NCI-H2107 treated with DMSO at 0.1 percent for 48 hours (cell line): Measurements from ENCODE around the gene NT5DC1.

Experiments used
- DNase-seq: peaks from one replicate; lab custom pipeline; 2025; ENCODE audit not compliant: unreplicated experiment; lab: John Stamatoyannopoulos, UW

Gene NT5DC1

DNA sequence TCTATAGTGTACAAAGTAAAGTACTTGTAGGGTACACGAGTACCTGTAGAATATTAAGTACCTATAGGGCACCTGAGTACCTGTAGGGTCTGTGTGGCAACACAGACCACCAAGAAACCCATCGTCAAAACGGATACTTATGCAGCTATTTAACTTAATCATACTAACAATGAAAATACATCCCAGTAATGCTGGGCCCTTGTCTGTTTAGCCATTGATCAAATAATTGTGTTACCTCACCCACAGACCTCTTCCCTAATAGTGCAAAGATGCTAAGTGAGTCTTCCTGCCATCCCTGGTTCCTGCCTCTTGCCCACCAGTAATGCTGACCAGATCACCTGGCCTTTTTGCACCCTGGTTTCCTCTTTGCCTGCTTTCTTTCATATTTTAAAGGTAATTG lies 32.8 kb downstream of the NT5DC1 start:
- DNase-seq: no peak

DNA sequence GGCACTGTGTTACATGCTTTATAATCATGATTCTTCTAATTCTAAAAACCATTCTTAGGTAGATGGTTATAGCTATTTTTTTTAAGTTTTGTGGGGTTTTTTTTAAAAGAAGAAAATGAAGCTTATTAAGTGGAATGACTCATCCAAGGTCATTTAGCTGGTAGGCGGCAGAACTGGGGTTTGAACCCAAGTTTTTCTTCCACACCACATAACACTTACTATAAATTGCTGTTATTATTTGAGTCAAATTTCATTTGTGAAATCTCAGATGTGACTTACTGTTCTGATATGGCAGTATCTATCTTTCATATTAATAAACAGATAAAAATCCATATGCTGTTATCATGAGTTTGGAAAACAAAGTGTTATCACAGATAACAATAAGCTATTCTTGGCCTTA lies 35.7 kb downstream of the NT5DC1 start:
- no peak for DNase-seq

DNA sequence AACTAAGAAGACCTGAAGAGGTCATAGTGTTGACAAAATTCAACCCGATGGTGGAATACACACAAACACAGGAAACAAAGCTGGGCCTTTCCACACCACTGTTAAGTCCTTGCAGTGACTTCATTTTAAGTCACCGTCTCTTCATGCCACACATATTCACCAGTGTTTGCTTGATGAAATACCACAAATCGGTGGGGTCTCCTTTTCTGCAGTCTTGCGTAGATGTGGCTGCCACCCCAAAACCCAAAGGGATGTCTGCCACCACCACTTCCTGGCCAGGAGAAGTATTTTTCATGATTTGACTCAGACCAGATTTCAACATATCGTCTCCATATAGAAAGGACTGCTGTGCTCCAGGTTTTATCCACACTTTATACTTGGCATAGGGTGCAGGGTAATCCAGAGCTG lies 36.3 kb downstream of the NT5DC1 start:
- no peak for DNase-seq

DNA sequence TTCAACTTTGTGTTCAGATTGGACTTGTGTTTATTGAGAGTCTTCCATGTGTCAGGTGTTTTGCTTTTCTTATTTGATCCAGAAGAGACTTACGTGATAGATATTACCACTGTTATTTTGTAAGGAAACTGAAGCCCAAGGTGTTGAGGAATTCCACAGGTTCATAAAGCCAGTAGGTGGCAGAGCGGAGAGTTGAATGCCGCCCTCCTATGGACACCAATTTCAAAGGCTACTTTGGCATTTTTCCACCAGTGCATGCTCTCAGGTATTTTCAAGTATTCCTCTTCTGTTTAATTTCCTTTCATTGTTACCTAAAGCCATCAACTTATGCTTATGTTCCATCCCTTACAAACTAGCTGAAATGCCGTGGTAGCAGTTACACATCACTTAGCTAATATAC lies 39.3 kb downstream of the NT5DC1 start:
- peak; percentile 6 for DNase-seq

DNA sequence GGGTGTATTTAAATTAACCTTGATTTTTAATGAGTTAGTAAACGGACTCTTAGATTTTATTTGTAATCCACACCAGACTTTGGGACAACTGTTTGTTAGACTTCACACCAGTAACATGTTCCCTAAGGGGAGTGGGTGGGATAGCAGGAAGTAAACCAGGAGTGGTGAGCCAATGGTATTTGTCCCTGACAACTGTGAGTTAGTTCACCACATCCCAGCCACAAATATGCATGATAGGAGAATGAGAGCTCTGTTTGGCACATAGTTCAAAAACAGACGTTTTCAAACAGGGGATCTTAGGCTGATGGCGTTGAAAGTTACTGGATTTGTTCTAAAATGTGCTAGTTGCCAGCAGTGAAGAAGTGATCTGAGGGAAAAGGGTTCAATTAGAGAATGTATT lies 44.0 kb downstream of the NT5DC1 start:
- no peak for DNase-seq

DNA sequence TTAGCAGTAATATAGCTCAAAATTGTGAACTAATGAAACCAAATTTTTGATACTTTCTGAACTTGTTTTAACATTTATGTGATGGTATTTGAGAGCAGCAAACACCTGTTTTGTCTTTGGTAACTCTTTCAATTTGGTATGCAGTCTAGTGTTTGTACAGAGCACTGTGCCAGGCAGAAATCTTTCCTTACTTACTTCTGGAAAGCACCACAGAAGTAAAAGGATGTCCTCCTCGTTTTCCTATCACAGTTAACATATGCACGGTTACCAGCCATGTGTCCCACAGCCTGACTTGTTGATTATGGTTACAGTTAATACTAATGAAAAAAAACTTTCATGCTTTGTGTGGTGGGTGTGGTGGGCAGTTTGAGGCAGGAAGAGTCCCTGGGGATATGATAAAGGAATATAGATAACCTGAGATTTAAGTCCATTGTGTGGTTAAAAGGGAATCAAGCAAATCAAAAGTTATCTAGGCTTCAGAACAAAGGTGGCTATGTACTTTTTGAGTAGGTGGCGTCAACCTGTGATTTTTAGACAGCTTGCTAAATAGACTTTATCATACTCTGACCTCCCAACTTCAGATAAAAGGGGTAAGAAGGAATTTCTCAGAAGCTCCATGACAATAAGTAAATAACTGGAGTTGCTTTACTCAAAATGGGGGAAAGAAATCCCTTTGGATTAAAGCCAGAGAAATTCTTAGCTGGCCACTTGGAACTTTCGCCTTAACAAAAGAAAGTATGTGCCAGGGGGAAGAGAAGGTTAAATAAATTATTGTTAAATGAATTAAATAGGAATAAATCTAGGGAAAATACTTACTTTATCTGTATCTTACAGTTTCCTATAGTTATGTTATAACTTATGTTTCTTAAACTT lies 45.4 kb downstream of the NT5DC1 start:
- DNase-seq: no peak

DNA sequence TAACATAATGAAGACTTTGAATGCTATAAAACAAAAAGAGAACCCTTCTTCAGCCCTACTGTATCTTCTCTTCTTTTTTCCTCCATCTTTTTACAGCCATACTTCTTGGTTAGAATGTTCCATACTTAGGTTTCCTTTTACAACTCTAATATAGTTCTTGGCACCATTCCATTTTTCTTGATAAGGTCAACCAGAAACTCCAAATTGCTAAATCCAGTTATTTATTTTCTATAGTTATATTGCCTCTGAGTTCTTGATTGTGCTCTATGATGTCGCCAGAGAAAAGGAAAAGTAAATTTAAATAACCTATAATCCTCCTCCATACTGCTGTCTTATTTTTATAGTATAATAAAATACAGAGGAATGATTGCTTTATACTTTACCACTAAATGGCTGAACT lies 52.0 kb downstream of the NT5DC1 start:
- DNase-seq: no peak

DNA sequence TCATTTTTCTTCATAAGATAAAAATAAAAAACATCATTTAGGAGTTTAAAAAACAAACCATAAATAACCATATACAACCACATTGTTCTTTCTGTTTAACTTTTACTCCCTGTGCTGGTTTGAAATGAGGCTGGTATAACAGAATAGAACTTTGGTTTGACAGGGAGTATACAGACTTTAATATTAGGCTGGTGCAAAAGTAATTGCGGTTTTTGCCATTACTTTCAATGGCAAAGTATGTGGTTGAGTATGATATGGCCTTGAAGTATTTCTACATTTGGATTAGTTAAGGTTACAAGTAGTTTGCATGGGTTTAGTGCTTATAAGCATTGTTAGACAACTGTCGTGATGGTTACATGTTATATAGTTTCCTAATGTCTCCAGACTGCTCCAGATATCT lies 54.2 kb downstream of the NT5DC1 start:
- no peak for DNase-seq

DNA sequence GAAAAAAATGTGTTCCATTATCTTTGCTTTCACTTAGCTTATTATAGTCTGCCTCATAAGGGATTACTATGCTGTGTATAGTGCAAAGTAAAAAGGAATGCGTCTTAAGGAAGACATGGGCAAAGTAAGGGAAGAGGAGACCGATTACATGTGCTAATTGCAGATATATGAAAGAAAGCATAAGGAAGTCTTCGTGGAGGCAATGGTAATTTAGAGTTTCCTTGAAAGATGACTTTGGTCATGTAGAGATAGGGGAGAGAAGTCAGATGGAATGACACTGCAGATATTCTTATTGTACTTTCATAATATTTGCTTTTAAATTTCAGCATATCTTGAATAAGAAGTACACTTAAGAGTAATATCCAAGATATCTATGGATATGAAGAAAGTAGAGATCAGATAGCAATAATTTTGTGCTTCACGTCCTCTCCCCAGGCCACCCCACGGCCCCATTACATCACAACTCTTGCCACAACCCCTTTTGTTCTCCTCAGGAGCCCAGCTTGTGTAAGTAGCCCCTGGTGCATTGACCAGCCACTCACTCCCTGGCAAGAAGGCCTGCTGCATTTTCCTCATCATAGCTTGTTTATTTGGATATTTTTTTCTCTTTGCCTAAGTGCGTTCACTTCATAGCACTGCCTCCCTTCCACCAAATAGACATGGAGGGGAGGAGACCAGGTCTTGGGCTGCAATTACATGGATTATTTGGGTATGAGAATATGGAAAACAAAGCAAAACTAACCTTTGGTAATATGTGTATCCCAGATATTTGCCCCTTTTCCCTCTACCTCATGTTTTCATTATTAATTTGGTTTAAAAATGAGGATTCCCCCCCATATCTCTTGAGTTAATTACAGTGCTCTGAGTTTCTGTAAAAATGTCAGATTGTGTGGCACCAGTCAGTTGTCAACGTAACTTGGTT lies 56.0 kb downstream of the NT5DC1 start:
- DNase-seq: no peak

DNA sequence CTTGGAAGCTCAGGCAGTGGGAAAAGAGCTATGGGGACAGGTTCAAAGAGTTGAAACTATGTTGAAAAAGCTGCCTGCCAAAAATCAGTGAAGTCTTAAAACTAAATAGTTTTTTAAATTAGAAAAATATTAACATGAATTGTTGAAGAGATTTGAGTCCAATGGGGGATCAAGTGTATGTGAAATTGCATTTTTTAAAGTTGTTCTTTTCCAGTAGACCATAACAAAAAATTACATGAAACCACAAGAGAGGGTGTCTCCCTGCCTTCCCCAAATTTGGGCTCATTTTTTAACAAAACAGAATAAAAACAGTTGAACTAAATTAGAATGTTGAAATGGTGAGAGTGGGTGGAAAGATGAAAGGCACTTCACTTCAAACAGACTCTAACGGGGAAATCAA lies 56.7 kb downstream of the NT5DC1 start:
- no peak for DNase-seq

DNA sequence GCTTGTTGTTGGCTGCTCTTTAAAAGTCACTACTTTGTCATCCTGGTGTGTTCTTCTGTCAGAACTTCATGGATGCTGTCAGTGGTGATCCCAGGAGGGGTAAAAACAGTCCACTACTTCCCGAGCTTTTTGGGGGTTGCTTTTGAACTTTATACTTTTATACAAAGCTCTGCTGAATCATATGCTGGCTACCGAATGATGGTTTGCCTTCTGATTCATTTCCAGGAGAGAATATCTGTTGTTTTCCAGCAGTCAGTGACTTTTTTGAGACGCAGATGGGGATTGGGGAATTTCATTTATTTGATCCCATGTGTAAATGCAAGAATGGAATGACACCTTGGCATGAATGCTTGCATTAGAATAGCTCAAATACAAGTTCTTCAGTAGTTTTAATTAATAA lies 58.0 kb downstream of the NT5DC1 start:
- no peak for DNase-seq

DNA sequence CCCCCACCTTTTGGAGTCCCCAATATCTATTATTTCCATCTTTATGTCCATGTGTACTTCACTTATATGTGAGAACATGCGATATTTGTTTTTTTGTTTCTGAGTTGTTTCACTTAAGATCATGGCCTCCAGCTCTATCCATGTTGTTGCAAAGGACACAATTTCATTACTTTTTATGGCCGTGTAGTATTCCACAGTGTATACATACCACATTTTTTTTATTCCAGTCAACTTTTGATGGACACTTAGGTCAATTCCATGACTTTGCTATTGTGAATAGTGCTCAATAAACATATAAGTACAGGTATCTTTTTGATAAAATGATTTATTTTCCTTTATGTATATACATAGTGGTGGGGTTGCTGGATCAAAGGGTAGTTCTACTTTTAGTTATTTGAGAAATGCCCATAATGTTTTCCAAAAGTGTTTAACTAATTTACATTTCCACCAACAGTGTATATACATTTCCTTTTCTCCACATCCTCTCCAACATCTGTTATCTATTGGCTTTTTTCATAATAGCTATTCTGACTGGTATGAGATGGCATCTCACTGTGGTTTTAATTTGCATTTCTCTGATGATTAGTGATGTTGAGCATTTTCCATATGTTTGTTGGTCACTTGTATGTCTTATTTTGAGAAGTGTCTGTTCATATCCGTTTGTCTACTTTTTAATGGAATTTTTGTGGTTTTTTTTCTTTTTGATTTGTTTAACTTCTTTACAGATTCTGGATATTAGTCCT lies 59.3 kb downstream of the NT5DC1 start:
- DNase-seq: no peak

DNA sequence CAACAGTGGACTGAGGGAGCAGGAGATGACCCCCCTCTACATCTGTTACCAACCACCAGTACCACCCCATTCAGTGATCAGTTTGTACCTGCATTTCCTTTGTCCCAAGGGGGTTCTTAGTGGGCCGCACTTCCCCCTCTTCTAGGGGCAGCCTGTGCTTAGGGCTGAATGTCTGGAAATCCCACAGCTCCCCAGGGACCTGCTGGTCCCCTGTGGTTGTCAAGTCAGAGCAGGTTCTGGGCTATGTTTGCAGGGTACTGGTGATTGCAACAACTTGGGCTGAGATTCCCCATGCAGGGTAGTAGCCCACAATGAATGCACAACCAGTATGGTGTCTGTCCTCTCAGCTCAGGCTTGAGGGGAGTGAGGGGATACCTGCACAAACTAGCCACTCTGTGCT lies 64.9 kb downstream of the NT5DC1 start:
- DNase-seq: no peak

DNA sequence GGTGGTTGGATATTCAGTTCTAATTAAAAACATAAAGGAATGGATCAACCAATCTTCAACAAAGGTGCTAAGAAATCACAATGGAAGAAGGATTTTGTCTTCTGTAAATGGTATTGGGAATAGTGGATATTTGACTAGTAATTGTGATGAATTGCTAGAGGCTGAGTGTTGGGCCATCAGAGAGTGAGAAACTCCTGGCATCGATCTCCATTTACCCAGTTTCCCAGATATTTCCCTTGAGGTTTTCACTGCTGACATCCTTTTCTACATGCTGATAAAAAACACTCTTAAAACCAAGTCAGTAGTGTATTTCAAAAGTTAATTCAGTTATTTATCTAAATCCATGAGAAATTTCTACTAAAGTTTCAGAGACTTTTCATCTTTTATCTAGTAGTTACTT lies 65.7 kb downstream of the NT5DC1 start:
- DNase-seq: no peak

DNA sequence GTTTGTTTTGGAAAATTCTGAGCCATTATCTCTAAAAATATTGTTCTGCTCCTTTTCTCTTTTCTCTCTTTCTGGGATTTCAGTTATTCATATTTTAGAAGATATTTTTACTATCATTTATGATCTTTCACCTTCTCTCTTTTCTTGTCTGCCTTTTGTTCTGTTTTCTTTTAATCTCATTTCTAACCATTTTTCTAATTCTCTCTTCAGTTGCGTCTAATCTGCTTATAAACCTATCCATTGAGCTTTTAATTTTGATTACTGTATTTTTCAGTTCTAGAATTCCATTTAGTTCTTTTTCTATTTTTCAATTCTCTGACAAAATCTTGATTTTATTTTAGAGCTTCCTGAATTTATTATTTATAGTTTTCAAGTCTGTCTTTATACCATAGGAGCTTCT lies 67.5 kb downstream of the NT5DC1 start:
- DNase-seq: no peak

DNA sequence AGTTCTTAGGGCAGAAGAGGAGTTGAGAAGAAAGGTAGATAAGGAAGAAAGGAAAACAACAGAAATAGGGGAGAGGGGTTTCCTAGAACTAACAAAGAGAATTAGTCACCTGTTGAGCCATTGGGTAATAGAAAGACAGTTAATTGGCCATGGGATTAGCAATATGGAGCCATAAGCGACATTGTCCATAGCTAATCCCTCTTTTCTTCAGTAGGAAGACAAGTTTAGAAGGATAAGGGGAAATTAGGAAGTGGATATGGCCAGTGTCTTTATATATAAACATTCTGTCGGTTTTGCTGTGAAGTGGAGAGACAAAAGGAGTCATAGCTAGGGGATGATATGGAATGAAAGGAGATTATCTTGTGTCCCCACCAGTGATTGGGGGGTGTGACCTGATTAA lies 69.2 kb downstream of the NT5DC1 start:
- DNase-seq: no peak

DNA sequence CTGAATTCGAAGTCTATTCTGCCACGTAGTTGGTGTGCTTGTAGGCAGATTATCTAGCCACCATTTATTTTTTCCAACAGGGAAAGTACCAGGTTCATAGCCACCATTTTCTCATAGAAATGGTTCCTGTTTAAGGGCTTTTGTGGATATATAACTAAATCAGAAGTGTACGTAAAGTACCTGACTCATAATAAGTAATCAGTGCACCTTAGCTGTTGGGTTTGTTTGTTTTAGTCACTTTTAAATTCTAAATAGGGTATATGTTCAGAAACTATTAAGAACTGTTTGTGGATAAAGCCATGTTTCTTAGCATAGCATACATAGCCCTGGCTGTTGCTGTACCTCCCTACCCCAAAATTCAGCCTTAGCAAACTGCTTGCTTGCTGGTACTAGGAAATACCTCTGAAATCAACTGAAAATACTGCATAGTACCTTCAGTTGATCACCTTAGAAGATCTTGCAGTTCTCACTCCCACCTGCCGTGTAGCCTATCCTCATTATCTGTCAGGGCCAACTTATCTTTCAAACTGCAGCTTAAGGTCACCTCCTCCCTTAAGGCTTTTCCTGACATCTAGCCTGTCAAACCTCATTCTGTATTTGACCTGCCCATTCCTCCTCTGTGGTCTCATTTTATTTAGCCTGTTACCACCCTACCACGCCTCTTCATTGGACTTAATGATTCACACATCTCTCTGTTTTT lies 69.9 kb downstream of the NT5DC1 start:
- DNase-seq: no peak

DNA sequence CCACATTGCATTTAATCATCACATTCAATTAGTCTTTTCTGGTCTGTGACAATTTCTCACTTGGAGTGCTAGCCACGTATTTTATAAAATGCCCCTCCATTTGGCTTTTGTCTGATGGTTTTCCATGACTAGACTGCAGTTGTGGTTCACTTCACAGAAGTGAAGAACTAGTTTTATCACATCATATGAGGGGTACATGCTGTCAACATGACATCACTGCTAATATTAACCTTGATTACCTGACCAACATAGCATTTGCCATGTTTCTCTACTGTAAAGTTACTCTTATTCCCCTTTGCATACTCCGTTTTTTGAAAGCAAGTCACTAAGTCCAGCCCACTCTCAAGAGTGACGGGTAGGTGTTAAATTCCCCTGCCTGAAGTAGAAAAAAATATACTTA lies 73.3 kb downstream of the NT5DC1 start:
- no peak for DNase-seq

DNA sequence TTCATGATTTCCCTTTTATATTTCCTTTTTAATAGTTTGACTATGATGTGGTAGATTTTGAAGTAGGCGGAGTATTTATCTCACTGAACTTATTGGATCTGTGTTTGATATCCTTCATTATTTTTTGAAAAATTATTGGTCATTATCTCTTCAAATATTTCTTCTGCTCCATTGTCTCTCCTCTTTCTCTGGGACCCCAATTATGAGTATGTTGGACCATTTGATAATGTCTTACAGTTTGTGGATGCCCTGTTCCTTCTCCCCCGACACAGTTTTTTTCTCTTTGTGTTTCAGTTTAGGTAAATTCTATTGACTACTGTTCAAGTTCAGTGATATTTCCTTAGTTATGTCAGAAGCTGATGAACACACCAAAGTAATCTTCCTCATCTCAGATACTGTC lies 74.7 kb downstream of the NT5DC1 start:
- no peak for DNase-seq

DNA sequence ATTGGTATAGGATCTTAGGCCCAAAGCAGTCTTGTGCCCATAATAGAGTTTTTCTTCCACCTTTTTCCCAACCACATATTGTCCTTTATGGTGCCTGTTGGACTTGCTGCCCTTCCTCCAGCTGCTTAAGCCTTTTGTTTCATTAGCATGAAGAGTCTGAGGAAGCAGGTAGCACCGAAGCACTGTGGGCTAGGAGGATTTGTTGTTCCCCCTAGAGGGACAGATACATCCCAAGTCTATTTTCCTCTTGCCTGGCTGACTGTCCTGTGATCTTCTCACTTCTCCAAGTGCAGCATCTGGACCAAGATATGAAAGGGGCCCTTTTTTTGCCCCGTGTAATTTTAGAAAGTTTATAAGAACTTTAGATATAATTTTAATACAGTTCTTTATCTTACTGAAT lies 75.9 kb downstream of the NT5DC1 start:
- DNase-seq: no peak

DNA sequence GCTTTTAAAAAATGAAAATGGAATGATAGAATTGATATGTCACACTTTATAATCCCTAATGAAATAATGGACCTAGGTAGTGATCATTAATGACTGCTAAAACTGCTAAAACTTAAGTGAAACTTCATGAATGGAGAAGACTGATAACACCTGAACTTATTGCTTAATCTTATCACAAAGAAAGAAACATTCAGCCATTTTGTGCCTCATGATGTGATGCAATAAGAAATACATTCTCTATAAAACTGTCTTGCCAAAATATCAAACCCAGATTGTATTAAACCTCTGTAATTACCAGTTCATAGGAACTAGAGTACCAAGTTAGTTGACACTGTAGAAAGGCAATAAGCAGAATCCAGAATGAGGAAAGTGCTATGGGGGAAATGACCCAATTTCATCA lies 79.7 kb downstream of the NT5DC1 start:
- DNase-seq: no peak
